ENCODE results near the gene UBE2K.

UBE2K gene

DNA sequence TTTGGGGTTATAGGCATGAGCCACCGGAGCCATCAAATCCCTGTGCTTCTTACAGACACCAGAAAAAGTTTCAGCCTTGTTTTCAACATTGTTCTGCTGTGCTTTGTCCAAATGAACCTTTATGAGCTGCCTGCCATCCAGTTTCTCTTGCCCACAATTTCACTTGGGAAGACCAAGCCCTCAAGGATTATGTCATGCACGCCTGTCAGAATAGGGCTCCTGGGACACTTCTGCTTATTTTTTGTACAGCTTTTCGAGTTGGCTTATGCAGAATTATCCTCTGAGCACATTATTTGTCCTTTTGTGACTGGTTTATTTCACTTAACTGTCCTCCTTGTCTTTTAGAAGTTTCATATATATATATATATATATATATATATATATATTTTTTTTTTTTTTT, 16.2 kb downstream of the UBE2K start:
- TF ChIP-seq FOXP2 (optimal IDR thresholded peaks at IDR 0.05; ENCODE audit: borderline replicate concordance, extremely low read depth, extremely low read length, insufficient read depth) (no peak), SIN3A (IDR thresholded peaks at IDR 0.05; ENCODE audit: borderline replicate concordance, insufficient read depth, low read length) (no peak), TAF1 (IDR thresholded peaks at IDR 0.05; ENCODE audit: borderline replicate concordance, insufficient read depth, low read length) (no peak), POLR2AphosphoS5 (IDR thresholded peaks at IDR 0.05; ENCODE audit: low read depth, low read length) (no peak)
- TF ChIP-seq, protein P1, sequence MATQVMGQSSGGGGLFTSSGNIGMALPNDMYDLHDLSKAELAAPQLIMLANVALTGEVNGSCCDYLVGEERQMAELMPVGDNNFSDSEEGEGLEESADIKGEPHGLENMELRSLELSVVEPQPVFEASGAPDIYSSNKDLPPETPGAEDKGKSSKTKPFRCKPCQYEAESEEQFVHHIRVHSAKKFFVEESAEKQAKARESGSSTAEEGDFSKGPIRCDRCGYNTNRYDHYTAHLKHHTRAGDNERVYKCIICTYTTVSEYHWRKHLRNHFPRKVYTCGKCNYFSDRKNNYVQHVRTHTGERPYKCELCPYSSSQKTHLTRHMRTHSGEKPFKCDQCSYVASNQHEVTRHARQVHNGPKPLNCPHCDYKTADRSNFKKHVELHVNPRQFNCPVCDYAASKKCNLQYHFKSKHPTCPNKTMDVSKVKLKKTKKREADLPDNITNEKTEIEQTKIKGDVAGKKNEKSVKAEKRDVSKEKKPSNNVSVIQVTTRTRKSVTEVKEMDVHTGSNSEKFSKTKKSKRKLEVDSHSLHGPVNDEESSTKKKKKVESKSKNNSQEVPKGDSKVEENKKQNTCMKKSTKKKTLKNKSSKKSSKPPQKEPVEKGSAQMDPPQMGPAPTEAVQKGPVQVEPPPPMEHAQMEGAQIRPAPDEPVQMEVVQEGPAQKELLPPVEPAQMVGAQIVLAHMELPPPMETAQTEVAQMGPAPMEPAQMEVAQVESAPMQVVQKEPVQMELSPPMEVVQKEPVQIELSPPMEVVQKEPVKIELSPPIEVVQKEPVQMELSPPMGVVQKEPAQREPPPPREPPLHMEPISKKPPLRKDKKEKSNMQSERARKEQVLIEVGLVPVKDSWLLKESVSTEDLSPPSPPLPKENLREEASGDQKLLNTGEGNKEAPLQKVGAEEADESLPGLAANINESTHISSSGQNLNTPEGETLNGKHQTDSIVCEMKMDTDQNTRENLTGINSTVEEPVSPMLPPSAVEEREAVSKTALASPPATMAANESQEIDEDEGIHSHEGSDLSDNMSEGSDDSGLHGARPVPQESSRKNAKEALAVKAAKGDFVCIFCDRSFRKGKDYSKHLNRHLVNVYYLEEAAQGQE (IDR thresholded peaks at IDR 0.05; ENCODE audit: insufficient read depth in 1 of 2, low read depth in 2 of 2, low read length in 2 of 2): no peak

DNA sequence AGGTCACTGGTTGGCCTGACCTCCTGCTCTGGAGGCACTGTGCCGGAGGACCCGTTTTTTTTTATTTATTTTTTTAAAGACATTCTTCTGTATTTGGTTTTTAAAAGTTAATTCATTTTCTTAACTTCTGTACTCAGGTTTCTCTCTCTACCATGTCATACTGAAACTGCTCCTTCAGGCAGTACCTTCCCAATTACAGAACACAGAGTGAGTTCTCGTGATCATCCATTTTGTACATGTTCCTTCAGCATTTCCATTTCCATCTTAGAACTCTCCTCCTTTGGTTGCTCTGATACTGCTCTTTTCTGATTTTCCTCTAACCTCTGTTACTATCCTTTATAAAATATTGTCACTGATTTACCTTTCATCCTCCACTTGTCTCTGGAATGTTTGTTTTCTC, 17.9 kb downstream of the UBE2K start:
- TF ChIP-seq, protein P1 (IDR thresholded peaks at IDR 0.05; ENCODE audit: insufficient read depth in 1 of 2, low read depth in 2 of 2, low read length in 2 of 2): no peak
- no peak for TF ChIP-seq SIN3A (IDR thresholded peaks at IDR 0.05; ENCODE audit: borderline replicate concordance, insufficient read depth, low read length)
- TF ChIP-seq FOXP2 (optimal IDR thresholded peaks at IDR 0.05; ENCODE audit: borderline replicate concordance, extremely low read depth, extremely low read length, insufficient read depth): no peak
- TF ChIP-seq TAF1 (IDR thresholded peaks at IDR 0.05; ENCODE audit: borderline replicate concordance, insufficient read depth, low read length): no peak
- TF ChIP-seq POLR2AphosphoS5 (IDR thresholded peaks at IDR 0.05; ENCODE audit: low read depth, low read length): no peak

DNA sequence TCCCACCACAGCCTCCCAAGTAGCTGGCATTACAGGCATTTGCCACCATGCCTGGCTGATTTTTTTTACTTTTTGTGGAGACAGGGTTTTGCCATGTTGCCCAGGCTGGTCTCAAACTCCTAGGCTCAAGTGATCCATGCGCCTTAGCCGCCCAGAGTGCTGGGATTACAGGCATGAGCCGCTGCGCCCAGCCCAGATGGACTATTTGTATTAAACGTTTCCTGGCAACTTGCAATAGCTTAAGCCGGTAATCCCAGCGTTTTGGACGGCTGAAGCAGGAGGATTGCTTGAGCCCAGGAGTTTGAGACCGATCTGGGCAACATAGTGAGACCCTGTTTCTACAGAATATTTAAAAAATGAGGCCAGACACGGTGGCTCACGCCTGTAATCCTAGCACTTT, 18.4 kb downstream of the UBE2K start:
- TF ChIP-seq SIN3A (IDR thresholded peaks at IDR 0.05; ENCODE audit: borderline replicate concordance, insufficient read depth, low read length) (no peak), POLR2AphosphoS5 (IDR thresholded peaks at IDR 0.05; ENCODE audit: low read depth, low read length) (no peak)

DNA sequence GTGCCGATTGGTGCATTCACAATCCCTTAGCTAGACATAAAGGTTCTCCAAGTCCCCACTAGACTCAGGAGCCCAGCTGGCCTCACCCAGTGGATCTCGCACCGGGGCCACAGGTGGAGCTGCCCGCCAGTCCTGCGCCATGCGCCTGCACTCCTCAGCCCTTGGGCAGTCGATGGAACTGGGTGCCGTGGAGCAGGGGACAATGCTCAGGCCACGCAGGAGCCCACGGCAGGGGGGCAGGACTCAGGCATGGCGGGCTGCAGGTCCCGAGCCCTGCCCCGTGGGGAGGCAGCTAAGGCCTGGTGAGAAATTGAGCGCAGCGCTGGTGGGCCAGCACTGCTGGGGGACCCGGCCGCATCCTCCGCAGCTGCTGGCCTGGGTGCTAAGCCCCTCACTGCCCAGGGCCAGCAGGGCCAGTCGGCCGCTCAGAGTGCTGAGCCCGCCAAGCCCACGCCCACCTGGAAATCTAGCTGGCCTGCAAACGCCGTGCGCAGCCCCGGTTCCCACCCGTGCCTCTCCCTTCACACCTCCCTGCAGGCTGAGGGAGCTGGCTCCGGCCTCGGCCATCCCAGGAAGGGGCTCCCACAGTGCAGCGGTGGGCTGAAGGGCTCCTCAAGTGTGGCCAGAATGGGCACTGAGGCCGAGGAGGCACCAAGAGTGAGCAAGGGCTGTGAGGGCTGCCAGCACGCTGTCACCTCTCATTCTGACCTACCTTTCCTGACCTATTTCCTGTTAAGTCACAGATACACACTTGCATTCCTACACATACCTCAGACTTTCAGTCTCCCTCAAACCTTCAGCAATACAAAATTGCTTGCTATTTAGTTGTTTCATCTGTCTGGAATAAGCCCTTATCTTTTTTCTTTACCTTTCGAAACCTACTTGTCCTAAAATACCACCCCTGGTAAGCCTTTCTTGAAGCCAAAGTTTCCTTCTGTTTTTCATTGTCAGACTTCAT, 20.7 kb downstream of the UBE2K start:
- TF ChIP-seq POLR2AphosphoS5 (IDR thresholded peaks at IDR 0.05; ENCODE audit: low read depth, low read length): no peak
- no peak for TF ChIP-seq SIN3A (IDR thresholded peaks at IDR 0.05; ENCODE audit: borderline replicate concordance, insufficient read depth, low read length)
- TF ChIP-seq FOXP2 (optimal IDR thresholded peaks at IDR 0.05; ENCODE audit: borderline replicate concordance, extremely low read depth, extremely low read length, insufficient read depth): no peak
- TF ChIP-seq TAF1 (IDR thresholded peaks at IDR 0.05; ENCODE audit: borderline replicate concordance, insufficient read depth, low read length): no peak
- TF ChIP-seq, protein P1 (IDR thresholded peaks at IDR 0.05; ENCODE audit: insufficient read depth in 1 of 2, low read depth in 2 of 2, low read length in 2 of 2): no peak

DNA sequence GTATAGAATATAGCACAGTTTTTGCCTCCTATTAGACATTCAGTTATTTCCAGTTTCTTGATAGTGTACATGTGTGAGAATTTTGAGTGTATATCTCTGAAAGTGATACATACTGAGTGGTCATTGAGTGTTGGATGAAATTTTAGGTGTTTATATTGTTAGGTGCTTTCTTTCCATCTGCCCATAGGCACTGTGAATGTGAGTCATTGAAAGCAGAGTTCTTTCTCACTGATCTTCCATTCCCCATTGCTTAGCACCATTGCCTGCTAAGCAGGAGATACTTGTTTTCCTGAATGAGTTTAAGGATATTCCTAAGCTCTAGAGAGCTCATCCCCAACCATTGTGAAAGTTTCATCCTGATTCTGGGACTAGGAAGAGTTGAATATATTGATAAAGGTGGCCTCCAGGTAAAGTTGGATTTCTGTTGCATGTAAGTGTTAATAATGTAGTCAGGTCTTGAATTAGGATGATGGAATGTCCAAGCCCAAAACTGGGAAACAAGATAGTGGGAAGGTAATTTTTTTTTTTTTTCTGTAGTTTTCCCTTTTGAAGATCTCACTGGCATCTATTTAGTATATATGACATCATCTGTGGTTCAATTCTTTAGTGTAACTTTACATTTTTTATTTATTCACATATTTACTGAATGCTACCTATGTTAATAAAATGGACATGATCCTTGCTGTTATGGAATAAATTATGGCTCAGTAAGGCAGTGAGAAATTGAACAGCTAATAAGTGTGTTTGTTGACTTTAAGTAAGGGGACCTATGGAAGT, 22.1 kb downstream of the UBE2K start:
- TF ChIP-seq, protein P1 (IDR thresholded peaks at IDR 0.05; ENCODE audit: insufficient read depth in 1 of 2, low read depth in 2 of 2, low read length in 2 of 2): no peak
- TF ChIP-seq FOXP2 (optimal IDR thresholded peaks at IDR 0.05; ENCODE audit: borderline replicate concordance, extremely low read depth, extremely low read length, insufficient read depth): no peak
- no peak for TF ChIP-seq TAF1 (IDR thresholded peaks at IDR 0.05; ENCODE audit: borderline replicate concordance, insufficient read depth, low read length)

All from PFSK-1 (cell line).